Activated naive CD4-positive, alpha-beta T cell treated with anti-CD3 and anti-CD28 coated beads, Interleukin-2, amount 50 U/mL, for 16 hours (primary cell): Measurements from ENCODE around the gene SRSF6.
A peak's percentile ranks its signal among the peaks of the same experiment; 100 is the strongest.
"Not testable (repeated sequence)": the region's sequence is repeated elsewhere in the genome, so short reads cannot be mapped to it uniquely, and the experiment has no call there.

Experiments used
- DNase-seq: peaks from one replicate; pipeline ENCODE4 v3.0.0-alpha.2; 2020

Gene SRSF6

GRCh38 chr20:43450841-43451799, 6.6 kb upstream of the SRSF6 start:
- no peak for DNase-seq

GRCh38 chr20:43452404-43453126, 5.1 kb upstream of the SRSF6 start:
- no peak for DNase-seq

- not testable (repeated sequence) for DNase-seq
Measured at GRCh38 chr20:43456252-43456651, 1.4 kb upstream of the SRSF6 start.

GRCh38 chr20:43456809-43457639, 672 bp upstream of the SRSF6 start:
- peak; percentile 86 for DNase-seq

- no peak for DNase-seq
Measured at GRCh38 chr20:43458422-43458924, 777 bp downstream of the SRSF6 start.

GRCh38 chr20:43459022-43459942, 1.6 kb downstream of the SRSF6 start:
- DNase-seq = no peak

GRCh38 chr20:43460172-43460829, 2.6 kb downstream of the SRSF6 start:
- no peak for DNase-seq

- no peak for DNase-seq
Measured at GRCh38 chr20:43460830-43461200, 3.1 kb downstream of the SRSF6 start.

GRCh38 chr20:43461894-43462659, 4.4 kb downstream of the SRSF6 start:
- no peak for DNase-seq

- no peak for DNase-seq
Measured at GRCh38 chr20:43462660-43463526, 5.2 kb downstream of the SRSF6 start.

GRCh38 chr20:43463527-43464218, 6.0 kb downstream of the SRSF6 start:
- DNase-seq = no peak

GRCh38 chr20:43464219-43464790, 6.6 kb downstream of the SRSF6 start:
- DNase-seq = no peak

GRCh38 chr20:43465625-43465943, 7.9 kb downstream of the SRSF6 start:
- no peak for DNase-seq

GRCh38 chr20:43467589-43467988, 9.9 kb downstream of the SRSF6 start:
- DNase-seq = no peak

GRCh38 chr20:43472671-43473380, 15.1 kb downstream of the SRSF6 start:
- DNase-seq = no peak

GRCh38 chr20:43473381-43473704, 15.6 kb downstream of the SRSF6 start:
- DNase-seq = no peak

- no peak for DNase-seq
Measured at GRCh38 chr20:43477193-43477592, 19.5 kb downstream of the SRSF6 start.

GRCh38 chr20:43477619-43478018, 19.9 kb downstream of the SRSF6 start:
- DNase-seq = no peak
